ENCODE results near the gene ADAR.

ADAR gene

DNA sequence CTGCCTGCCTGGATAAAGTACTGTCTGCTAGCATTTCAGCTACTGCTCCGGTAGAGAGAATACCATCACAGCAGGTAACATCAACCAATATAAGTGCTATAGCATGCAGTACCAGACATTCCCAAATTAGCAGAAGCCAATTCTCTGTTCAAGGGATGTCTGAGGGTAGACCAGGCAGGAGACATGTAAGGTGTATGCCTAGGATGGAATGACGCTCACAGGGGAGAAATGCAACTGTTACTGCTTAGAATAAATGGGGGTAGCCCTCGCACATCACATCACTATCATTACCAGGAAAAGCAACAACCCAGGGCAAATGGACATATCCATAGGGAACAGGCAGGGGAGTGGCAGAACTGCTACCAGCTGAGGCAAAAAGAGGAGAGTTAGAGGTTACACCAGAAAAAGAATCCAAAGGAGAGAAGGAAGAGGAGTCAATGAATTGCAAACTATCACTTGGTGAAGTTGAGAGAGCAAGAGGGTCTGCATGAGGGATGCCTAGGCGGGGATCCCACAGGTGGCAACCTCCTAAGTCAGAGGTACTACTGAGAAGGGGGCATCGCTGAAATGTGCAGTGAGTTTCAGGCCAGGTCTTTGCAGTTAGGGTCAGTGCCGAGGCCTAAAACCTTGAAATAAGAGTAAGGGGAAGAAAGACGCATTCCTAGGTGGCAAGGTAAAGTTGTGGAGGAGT is 50.6 kb downstream of the ADAR start:
- DNase-seq: no peak

DNA sequence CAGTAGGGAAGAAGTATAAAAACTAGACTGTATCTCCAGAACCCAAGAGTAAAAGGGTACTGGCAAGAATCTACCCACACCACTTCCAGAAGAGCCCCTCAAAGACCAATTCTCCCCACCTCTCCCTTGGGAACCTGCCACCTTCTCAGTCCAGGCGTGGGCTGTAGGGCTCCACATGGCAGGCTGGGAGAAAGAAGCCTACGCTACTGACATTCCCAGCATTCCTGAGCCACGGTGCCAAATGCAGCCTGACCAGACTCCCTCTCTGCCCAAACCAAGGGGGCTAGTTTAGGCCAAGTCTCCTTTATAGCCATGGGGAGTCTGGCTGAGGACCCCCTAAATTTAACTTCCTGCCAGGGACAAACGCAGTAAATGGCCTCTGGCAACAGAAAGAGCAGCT is 51.6 kb downstream of the ADAR start:
- no peak for DNase-seq

DNA sequence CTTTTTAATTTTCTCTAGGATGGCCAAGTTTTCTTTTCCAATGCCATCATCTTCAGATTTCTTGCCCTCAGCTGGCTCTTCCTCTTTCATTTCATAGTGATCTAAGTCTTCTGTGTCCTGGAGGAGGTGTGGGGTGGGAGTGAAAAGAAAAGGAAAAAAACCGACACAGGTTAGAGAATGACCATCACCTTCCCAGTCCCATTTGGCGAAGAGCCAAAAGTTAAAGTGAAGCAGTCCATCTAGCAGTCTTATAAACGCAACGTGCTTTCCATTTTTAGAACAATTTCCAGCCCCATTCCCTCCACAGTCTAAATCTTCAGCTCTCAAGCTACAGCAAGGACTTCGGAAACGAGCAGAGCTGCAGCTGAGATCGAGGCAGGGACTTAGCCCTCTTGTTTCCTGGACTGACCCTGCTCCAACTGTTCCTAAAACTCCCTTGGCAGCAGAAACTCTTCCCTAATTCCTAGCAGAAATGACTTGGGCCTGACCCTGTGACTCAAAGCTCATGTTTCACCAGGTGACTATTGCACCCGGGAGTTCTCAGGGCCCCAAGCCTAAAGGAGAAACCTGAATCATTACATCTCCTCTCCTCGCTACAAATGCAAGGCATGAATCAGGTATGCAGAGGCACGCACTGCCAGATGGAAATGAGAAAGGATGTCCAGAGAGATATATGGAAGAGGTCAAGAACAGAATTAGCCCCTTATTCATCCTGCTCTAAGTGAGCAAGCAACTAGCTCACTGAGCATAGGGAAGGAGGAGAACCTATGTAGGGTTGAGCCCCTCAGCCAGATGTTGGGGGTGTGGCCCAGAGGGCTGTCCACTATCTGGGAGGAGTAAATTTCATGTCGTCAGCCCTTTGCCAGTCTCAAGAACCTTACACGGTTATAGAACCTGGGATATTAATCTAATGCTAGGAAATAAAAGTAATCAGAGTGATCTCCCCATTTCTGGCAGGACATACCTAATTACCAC is 54.6 kb downstream of the ADAR start:
- DNase-seq: no peak

DNA sequence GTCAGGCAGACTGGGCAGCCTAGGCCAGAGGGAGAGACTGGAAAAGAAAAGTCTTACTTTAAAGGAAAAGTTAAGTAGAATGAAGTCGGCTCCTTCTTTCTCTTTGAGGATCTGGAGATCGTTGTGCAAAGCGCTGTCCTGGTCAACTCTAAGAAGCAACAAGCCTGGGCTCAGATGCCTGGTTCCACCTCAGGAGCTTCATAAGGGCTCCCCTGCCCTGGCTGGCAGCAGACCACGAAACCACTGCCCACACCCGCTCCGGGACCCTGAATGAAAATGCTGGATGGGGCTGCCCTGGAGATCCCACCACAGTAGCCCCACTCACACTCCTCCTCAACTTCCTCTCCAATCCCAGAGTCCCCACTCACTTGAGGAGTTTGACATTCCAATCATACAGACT is 56.0 kb downstream of the ADAR start:
- DNase-seq: no peak

DNA sequence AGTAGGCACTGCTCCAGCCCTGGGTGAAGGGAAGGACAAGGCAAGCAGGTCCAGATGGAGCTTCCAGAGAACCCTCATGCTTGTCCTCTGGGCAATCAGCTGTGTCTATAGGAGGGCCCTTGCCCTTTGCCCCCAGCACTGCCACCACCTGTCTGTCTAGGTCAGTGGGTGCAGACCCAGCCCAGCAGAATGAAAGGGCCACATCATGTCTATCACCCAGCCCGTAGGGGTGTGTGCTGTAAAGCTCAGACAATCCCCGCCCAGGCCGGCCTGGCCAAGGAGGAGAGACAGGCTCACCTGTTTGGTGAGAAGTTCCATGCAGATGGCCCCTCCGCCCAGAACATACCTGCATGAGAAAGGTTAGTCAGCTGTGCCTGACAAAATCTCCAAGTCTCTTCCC is 56.5 kb downstream of the ADAR start:
- no peak for DNase-seq

DNA sequence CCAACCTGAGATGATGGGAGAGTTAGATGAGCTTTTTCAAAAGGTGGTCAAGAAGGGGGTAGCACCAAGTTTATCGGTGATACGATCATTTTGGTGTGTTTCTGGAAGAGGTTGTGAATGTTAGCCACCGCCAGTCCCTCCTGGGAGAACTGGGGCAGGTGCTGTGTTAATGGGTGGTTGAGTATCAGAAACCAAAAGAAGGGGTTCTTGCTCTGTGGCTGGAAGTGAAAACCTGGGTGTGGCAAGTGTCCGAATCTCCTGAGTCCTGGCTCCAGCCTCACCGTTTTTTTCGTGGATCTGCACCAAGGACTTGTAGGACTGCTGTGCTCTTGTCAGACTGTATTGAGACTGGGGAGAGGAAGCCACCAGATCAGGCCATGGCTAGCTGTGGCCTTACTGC is 57.3 kb downstream of the ADAR start:
- no peak for DNase-seq

DNA sequence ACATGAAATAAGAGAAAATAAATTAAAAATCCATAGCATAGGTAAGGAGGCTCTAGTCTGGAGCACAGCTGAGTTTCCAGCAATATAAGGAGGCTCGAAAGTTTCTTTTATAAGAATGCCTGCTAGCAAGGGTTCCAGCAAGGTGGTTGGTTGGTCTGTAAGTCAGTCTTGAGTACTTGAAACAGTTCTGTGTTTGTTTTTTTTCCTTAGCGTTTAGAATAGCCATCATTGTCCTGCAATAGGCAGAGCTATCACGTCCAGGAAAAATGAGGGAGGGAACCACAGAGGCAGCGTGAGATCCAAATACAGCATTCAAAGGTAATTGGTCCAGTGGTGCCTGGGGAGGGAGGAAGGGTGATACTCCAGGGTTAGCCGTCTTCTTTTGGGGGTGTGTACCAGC is 57.9 kb downstream of the ADAR start:
- no peak for DNase-seq

DNA sequence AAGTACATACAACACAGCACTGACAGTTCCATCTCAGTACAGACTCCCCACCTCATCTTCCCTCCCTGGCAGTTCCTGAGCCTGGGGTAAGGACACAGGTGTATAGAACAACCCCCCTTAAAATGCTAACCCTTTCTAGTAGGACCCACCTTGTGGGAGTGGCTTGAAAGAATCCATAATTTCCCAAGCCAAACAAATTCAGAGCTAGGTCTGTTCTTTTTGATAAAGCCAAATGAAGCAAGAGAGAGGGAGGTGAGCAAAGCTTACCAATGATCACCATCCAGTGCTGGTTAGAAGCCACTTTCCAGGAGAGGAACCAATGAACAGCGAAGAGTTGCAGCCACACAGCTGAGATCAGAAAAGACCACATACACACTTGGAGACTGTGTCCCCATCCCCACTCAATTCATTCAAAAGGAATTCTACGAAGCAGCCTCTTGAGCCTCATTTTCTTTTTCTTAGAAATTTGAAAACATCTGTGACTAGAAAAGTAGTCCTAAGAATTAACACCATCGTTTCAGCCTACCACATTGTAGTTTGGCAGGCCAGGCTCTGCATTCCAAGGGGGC is 58.7 kb downstream of the ADAR start:
- DNase-seq: no peak

DNA sequence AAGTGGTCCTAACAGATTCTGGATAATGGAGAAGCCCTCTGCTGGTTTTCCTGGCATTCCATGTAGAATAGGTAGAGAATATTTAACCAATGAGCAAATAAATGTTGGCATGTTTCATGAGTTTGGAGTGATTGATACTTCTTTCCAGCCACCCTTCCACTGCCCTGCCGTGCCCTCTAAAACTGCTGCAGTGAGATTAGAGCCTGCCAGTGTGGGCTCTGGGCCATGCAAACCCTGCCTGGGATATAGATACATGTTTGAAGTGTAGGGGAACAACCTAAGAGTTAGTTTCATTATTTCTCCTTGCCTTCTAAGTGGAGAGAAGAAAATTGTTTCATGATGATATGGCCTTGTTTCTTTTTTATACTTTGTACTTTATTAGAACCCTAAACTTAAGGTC is 60.0 kb downstream of the ADAR start:
- no peak for DNase-seq

DNA sequence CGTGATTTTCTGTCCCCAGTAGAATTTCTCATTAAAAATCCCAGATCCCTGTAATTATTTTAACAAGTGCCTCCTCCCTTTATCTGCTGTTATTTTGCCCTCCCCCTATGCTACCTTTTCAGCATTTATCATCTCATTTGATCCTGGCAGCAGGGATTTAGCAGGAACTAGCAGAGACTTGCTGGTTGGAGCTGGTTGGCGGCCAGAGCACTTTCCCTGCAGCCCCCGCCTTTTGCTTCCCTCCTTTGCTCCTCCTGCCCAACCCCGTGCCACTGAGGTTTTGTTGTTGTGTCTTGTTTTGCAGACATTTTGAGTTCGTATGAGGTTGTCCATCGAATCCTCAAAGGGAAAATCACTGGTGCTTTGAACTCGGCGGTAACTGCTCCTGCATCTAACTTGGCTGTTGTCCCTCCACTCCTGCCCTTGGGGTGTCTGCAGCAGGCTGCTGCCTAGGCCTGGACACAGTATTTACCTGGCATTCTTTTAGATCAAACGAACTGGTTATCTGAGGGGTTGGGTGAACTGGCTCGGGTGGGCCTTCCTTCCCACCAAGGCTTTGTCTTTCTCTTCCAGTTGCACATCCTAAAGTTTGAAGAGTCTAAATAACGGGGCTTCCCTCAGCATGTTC is 60.8 kb downstream of the ADAR start:
- DNase-seq: no peak

DNA sequence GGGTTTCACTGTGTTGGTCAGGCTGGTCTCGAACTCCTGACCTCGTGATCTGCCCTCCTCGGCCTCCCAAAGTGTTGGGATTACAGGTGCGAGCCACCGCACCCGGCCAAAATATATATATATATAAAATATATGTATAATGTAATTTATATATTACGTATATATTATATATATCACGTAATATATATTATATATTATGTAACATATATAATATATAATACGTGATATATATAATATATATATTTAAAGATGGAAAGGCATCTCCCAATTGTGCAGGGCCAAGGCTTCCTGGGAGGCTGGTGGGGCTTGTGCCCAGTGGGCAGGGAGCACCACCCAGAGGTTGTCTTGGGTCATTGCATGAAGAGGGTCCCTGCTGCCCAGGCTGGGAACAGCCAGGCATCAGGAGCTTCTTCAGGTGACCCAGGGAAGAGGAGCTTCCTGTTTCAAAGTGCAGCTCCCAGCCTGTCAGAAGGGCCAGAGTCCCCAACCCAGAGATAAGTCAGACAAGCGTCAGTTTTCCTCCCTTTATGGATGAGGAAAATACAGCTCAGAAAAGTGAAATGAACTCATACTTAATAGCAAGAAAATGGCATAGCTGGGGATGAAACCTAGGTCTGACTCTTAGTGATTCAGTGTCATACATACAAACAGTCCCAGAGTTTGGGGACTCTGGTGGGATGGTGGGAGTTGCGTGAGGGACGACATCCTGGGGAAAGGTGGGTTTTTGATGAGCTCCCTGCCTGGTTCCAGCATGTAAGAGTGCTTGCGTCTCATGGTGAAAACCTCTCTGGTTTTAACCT is 61.5 kb downstream of the ADAR start:
- peak; percentile 56 for DNase-seq

DNA sequence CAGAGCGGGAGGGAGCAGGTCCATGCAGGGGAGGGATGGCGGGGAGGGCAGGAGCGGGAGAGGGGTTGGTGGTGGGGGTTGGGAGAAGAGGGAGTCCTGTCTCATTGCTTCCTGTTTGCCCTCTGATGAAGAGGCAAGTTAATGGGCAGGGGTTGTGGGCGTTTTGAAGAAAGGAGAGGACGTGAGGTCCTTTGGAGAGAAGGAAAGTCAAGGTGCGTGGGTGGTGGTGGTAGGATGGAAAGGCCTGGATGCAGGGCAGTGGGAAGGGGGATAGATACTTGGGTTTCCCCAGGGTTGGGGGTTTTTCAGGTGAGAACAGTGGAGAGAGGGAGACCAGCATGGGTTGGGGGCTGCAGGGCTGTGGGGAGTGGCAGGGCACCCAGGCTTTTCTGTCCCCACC is 66.8 kb downstream of the ADAR start:
- DNase-seq: no peak

DNA sequence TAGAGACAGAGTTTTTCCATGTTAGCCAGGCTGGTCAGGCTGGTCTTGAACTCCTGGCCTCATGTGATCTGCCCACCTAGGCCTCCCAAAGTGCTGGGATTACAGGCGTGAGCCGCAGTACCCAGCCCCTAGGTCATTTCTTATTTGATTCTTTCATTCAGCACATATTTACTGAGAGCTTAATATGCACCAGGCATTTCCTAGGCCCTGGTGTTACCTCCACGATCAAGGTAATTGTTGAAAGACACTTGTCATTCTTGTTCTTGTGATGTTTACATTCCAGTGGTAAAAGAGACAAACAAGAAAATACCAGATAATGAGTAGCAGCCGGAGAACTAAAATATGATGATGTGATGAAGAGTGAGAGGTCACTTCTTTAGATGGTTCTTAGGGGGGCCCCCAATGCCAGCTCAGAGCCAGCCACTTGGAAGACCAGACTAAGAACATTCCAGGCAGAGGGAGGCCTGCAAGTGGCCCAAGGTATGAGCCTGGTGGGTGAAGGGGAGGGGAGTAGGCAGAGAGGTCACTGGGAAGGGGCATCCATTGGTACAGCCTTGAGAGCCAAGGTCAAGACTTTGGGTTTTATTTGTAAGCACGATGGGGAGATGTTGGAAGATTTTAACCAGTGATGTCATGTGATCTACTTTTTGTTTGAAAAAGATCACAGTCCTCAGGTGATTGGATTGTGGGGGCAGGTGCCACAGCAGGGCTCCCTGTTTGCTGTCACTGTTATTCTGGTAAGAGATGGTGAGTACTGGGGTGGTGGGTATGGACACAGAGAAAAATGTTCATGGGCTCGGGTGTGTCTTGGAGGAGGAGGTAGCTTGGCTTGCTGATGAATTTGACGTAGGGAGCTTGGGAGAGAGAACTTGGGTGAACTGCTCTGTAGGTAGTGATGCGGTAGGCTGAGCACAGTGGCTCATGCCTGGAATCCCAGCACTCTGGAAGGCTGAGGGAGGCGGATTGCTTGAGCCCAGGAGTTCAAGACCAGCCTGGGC is 68.2 kb downstream of the ADAR start:
- DNase-seq: no peak

DNA sequence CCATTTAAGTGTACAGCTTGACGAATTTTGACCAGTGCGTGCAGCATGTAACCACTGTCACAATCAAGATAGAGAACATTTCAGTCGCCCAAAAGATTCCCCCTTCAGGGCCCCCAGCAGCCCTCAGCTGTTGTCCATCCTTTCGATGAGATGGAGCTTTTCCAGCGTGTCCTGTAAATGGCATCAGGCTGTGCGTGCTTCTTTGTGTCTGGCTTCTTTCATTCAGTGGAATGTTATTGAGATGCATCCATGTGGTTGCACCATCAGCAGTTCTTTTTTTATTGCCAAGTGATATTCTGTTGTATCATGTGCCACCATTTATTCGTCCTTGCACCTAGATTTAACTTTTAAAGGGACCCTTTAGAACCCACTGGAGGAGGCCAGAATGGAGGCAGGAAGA is 71.4 kb downstream of the ADAR start:
- no peak for DNase-seq

DNA sequence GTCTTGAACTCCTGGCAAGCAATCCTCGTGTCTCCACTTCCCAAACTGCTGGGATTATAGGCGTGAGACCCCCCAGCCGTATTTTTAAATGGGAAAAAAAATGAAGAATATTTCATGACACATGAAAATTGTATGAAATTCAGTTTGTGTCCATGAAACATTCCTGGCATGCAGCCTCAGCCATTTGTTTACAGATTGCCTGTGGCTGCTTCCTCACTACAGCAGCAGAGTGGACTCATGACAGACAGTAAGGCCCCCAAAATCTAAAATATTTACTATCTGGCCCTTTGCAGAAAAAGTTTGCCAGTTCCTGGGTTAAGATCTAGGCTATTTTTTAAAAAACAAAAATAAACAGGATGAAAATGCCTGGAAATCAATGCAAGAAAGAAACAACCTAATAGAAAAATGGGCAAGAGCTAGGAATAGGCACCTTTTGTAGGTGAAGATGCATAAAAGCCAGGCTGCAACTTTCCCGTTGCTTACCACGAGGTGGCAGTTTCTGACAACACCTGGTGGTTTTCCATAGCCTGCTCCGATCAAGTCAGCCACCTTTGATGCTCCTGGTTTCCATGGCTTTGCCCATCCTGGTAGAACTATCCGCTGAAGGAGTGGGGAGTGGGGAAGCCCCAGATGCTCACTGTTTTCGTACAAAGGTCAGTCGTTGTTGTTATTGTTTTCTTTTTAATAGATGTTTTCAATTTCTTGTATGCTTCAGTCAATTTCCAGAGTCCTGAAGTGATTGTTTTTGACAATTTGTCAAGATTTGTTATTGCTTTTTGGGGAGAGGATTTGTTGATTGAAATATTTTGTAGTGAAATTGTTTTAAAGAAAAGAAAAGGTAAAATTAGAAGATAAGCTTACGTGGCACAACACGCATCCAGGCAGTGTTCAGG is 73.8 kb downstream of the ADAR start:
- DNase-seq: no peak
